ENCODE data around the gene DHX32. TPM values are rescaled to one million over a fixed set of nuclear protein-coding genes. Genes with fewer than 3 reads are reported as not detected.

DHX32 gene
- total RNA-seq, 6 experiments from 2014 or later, result 10.0 to 17.6 (median 14.1) TPM

DNA sequence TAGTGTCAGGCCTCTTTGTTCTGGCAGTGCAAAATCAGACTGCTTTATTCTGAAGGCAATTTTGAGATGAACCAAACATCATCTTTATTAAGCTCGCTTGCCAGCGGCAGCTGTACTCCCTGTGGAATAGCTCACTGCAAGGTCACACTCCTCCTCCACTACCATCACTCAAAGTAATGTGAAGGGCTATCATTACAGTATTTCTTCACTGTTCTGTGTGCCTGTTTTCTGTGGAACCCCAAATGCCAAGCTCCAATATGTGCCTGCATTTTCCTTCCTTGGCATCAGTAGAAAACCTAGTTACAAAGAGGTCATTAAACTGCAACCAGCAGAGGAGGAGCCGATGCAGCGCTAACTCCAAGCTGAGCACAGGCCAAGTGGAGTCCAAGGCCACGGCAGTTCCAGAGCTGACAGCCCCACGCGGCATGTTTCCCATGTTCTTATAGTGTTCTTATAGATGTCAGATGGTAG is 36.3 kb downstream of the DHX32 start:
- no peak overlapping the region for H3K27ac ChIP-seq
- DNase-seq, result peak in 2 of 3 donors; percentile 63 to 73
- H3K4me1 ChIP-seq, result peaks cover 0 to 29% (median 6%) of the 10 kb centered on the region in 4 donors
- intact Hi-C loops (cut with DNase I), result no loop called here
- H3K9me3 ChIP-seq, result no peaks in the 10 kb centered on the region
- H3K4me3 ChIP-seq, result no peak overlapping the region
- TF ChIP-seq, protein P1, sequence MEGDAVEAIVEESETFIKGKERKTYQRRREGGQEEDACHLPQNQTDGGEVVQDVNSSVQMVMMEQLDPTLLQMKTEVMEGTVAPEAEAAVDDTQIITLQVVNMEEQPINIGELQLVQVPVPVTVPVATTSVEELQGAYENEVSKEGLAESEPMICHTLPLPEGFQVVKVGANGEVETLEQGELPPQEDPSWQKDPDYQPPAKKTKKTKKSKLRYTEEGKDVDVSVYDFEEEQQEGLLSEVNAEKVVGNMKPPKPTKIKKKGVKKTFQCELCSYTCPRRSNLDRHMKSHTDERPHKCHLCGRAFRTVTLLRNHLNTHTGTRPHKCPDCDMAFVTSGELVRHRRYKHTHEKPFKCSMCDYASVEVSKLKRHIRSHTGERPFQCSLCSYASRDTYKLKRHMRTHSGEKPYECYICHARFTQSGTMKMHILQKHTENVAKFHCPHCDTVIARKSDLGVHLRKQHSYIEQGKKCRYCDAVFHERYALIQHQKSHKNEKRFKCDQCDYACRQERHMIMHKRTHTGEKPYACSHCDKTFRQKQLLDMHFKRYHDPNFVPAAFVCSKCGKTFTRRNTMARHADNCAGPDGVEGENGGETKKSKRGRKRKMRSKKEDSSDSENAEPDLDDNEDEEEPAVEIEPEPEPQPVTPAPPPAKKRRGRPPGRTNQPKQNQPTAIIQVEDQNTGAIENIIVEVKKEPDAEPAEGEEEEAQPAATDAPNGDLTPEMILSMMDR (IDR thresholded peaks at IDR 0.05), result no peak
- TF ChIP-seq POLR2A (IDR thresholded peaks at IDR 0.05), result no peak
- no peaks in the 10 kb centered on the region for H3K27me3 ChIP-seq
- 43% methylated on average over 7 of the region's 7 CpGs for WGBS (ENCODE audit: insufficient coverage, low coverage, low lambda C conversion rate, missing lambda C conversion rate)
- ATAC-seq, result peak; percentile 46 to 64 (median 60)
- peaks cover 0 to 28% (median 6%) of the 10 kb centered on the region in 4 donors for H3K36me3 ChIP-seq

DNA sequence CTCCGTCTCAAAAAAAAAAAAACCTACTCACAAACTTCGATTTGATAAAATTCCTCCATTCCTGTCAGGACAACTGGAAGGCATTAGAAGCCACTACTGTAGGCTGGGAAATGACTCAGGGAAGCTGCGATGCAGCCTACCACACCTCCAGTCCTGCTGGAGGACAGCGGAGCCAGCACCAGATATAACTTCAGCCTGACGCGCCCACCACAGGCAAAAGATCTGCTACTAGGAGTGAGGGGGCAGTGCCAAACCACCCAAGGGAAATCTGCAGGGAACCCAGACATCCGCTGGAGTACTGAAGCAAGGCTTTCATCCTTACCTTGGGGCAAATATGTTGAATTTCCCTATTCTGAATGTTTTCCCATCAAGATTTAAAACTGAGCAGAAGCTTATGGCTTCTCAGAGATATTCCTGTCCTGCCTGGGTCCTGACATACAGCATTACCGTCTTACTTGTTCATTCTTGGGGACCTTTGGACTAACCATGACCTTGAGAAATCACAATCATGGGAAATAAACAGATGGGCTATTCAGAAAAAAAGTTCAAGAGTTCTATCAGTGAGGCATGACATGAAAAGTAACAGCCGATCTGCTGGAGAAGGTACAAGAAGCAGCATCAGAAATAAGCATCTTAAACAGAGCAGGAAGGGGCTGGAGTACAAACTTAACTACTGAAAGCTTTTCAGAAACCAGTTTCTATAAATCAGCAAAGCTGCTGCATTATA is 37.3 kb downstream of the DHX32 start:
- intact Hi-C loops (cut with DNase I), result no loop called here
- WGBS (ENCODE audit: insufficient coverage, low coverage, low lambda C conversion rate, missing lambda C conversion rate), result 89% methylated on average over 5 of the region's 9 CpGs
- peaks cover 0 to 26% (median 1%) of the 10 kb centered on the region in 4 donors for H3K4me1 ChIP-seq
- no peak for DNase-seq
- H3K36me3 ChIP-seq, result peaks cover 0 to 37% (median 10%) of the 10 kb centered on the region in 4 donors
- H3K4me3 ChIP-seq, result no peak overlapping the region
- H3K27me3 ChIP-seq, result no peaks in the 10 kb centered on the region
- TF ChIP-seq, protein P1 (IDR thresholded peaks at IDR 0.05), result no peak
- TF ChIP-seq POLR2A (IDR thresholded peaks at IDR 0.05), result no peak
- ATAC-seq, result no peak
- no peaks in the 10 kb centered on the region for H3K9me3 ChIP-seq
- H3K27ac ChIP-seq, result no peak overlapping the region

DNA sequence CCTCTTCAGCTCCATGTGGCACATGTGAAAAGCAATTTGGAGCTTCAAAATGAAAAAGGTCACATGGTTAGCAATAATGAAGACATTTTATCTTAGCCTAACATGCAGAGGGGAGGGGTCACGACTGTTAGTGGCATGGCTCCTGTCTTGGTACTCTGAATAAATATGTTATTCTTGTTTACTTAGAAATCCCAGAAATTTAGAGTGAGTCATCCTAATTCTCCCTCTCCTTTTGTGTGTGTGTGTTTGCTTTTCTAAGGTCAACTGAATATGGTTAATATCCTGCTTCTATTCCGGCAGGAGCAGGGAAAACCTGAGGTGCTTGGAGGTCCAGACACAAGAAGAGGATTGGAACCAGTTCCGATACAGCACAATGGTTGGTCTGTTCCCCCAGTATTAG is 40.1 kb downstream of the DHX32 start:
- H3K9me3 ChIP-seq, result no peaks in the 10 kb centered on the region
- 69% methylated on average over 3 of the region's 3 CpGs for WGBS (ENCODE audit: insufficient coverage, low coverage, low lambda C conversion rate, missing lambda C conversion rate)
- TF ChIP-seq, protein P1 (IDR thresholded peaks at IDR 0.05), result no peak
- TF ChIP-seq POLR2A (IDR thresholded peaks at IDR 0.05), result no peak
- intact Hi-C loops (cut with DNase I), result no loop called here
- H3K27me3 ChIP-seq, result no peaks in the 10 kb centered on the region
- H3K36me3 ChIP-seq, result peaks cover 0 to 64% (median 24%) of the 10 kb centered on the region in 4 donors
- no peak for DNase-seq
- H3K4me3 ChIP-seq, result no peak overlapping the region
- H3K27ac ChIP-seq, result no peak overlapping the region
- H3K4me1 ChIP-seq, result peaks cover 0 to 15% (median 0%) of the 10 kb centered on the region in 4 donors
- no peak for ATAC-seq

DNA sequence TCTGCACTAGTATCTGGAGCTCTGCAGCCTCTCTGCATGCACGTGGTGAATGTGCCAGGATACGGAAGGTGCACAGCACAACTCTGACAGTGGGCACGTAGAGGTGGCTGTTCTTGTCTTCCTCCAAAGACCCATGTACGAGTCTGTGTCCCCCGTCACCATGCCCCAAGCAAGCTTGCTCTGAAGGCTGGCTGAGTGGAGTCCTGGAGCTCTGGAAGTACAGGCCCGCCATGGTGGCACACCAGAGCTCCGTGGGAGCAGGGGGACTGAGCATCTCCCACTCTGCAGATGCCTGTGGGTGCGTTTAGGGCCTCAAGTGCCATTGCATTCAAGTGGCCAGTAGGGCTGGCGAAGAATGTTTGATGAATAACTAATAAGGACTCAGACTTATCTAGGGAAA is 40.7 kb downstream of the DHX32 start:
- Histone ChIP-seq H3K27me3 (no peaks in the 10 kb centered on the region), H3K36me3 (peaks cover 0 to 68% (median 24%) of the 10 kb centered on the region in 4 donors), H3K4me3 (no peak overlapping the region), H3K27ac (no peak overlapping the region), H3K4me1 (peaks cover 0 to 15% (median 0%) of the 10 kb centered on the region in 4 donors), H3K9me3 (no peaks in the 10 kb centered on the region)
- no CpG with 5 or more reads among the region's 9 CpGs for WGBS (ENCODE audit: insufficient coverage, low coverage, low lambda C conversion rate, missing lambda C conversion rate)
- DNase-seq (no peak), ATAC-seq (no peak)
- TF ChIP-seq, protein P1 (IDR thresholded peaks at IDR 0.05), result no peak
- TF ChIP-seq POLR2A (IDR thresholded peaks at IDR 0.05), result no peak
- intact Hi-C loops (cut with DNase I), result no loop called here
